Activated CD4-positive, alpha-beta T cell treated with anti-CD3 and anti-CD28 coated beads for 48 hours (primary cell): Measurements from ENCODE around the gene DNAJC18.
A peak's percentile ranks its signal among the peaks of the same experiment; 100 is the strongest.
"Not testable (repeated sequence)": the region's sequence is repeated elsewhere in the genome, so short reads cannot be mapped to it uniquely, and the experiment has no call there.

Experiments used
- DNase-seq: peaks from one replicate; pipeline ENCODE4 v3.0.0-alpha.2; 2020

DNAJC18 gene

GRCh38 chr5:139460455-139460854, 21.1 kb upstream of the DNAJC18 start:
- DNase-seq = no peak

- peak; percentile 71 for DNase-seq
These were observed 20.2 kb upstream of the DNAJC18 start for GRCh38 chr5:139459451-139459934.

GRCh38 chr5:139458580-139459407, 19.5 kb upstream of the DNAJC18 start:
- DNase-seq = peak; percentile 84

- peak; percentile 48 for DNase-seq
These were observed 18.5 kb upstream of the DNAJC18 start for GRCh38 chr5:139457653-139458306.

- DNase-seq = no peak
These were observed 17.9 kb upstream of the DNAJC18 start for GRCh38 chr5:139457241-139457640.

- no peak for DNase-seq
These were observed 17.5 kb upstream of the DNAJC18 start for GRCh38 chr5:139456776-139457175.

GRCh38 chr5:139454568-139455290, 15.4 kb upstream of the DNAJC18 start:
- DNase-seq = no peak

- no peak for DNase-seq
These were observed 14.6 kb upstream of the DNAJC18 start for GRCh38 chr5:139453683-139454567.

GRCh38 chr5:139451878-139452660, 12.7 kb upstream of the DNAJC18 start:
- no peak for DNase-seq

- no peak for DNase-seq
These were observed 11.9 kb upstream of the DNAJC18 start for GRCh38 chr5:139451176-139451575.

- peak; percentile 61 for DNase-seq
These were observed 7.8 kb upstream of the DNAJC18 start for GRCh38 chr5:139446956-139447779.

- DNase-seq = no peak
These were observed 6.2 kb upstream of the DNAJC18 start for GRCh38 chr5:139445325-139446170.

- DNase-seq = no peak
These were observed 4.6 kb upstream of the DNAJC18 start for GRCh38 chr5:139443831-139444453.

- DNase-seq = not testable (repeated sequence)
These were observed 1.1 kb upstream of the DNAJC18 start for GRCh38 chr5:139440416-139440815.

GRCh38 chr5:139438707-139439012, 665 bp downstream of the DNAJC18 start:
- no peak for DNase-seq

- no peak for DNase-seq
These were observed 3.6 kb downstream of the DNAJC18 start for GRCh38 chr5:139435676-139436075.

- no peak for DNase-seq
These were observed 7.6 kb downstream of the DNAJC18 start for GRCh38 chr5:139431706-139432105.

GRCh38 chr5:139430015-139430414, 9.3 kb downstream of the DNAJC18 start:
- no peak for DNase-seq

GRCh38 chr5:139426203-139426885, 13.0 kb downstream of the DNAJC18 start:
- no peak for DNase-seq
